Epidermal melanocyte (primary cell): ENCODE data around the gene EMILIN3.

Source experiments
- DNase-seq: peaks from one replicate; pipeline ENCODE4 v3.0.0; 2011; ENCODE audit warnings: low spot score; ENCODE audit not compliant: insufficient read length

The EMILIN3 gene

GRCh38 chr20:41347523-41348429, 18.8 kb downstream of the EMILIN3 start:
- peak; percentile 18 for DNase-seq

- DNase-seq, result no peak
These were observed 20.9 kb downstream of the EMILIN3 start for GRCh38 chr20:41345729-41346067.

- peak; percentile 7 for DNase-seq
These were observed 21.5 kb downstream of the EMILIN3 start for GRCh38 chr20:41344938-41345728.

- DNase-seq, result no peak
These were observed 22.1 kb downstream of the EMILIN3 start for GRCh38 chr20:41344477-41344876.

GRCh38 chr20:41342474-41343464, 23.8 kb downstream of the EMILIN3 start:
- DNase-seq, result peak; percentile 14

- DNase-seq, result peak; percentile 85
These were observed 26.1 kb downstream of the EMILIN3 start, which contains the start of gene LPIN3 for GRCh38 chr20:41340327-41341055. LPIN3 (plus strand) TSS chr20:41340821; CDS start chr20:41345804, 4,983 bp downstream.

- DNase-seq, result peak; percentile 67
These were observed 26.7 kb downstream of the EMILIN3 start for GRCh38 chr20:41339957-41340326.

- DNase-seq, result no peak
These were observed 29.7 kb downstream of the EMILIN3 start for GRCh38 chr20:41336711-41337492.

- no peak for DNase-seq
These were observed 31.0 kb downstream of the EMILIN3 start for GRCh38 chr20:41335591-41335990.

GRCh38 chr20:41334443-41335421, 31.9 kb downstream of the EMILIN3 start:
- no peak for DNase-seq

GRCh38 chr20:41334036-41334435, 32.6 kb downstream of the EMILIN3 start:
- no peak for DNase-seq

- no peak for DNase-seq
These were observed 34.9 kb downstream of the EMILIN3 start for GRCh38 chr20:41331731-41332130.

GRCh38 chr20:41330941-41331340, 35.7 kb downstream of the EMILIN3 start:
- DNase-seq, result no peak

GRCh38 chr20:41330343-41330720, 36.3 kb downstream of the EMILIN3 start:
- no peak for DNase-seq

- DNase-seq, result peak; percentile 79
These were observed 36.9 kb downstream of the EMILIN3 start for GRCh38 chr20:41329435-41330342.

- DNase-seq, result no peak
These were observed 39.4 kb downstream of the EMILIN3 start for GRCh38 chr20:41327178-41327577.

- DNase-seq, result no peak
These were observed 45.6 kb downstream of the EMILIN3 start for GRCh38 chr20:41320976-41321375.
